HepG2 (cell line): ENCODE results near the gene DBNDD1. TPM values are rescaled to one million over a fixed set of nuclear protein-coding genes. Genes with fewer than 3 reads are reported as not detected.
A peak's percentile ranks its signal among the peaks of the same experiment; 100 is the strongest.

Source experiments
- CBFB ChIP-seq: sonication (generic); formaldehyde crosslinking; IDR thresholded peaks from 2 replicates; pipeline ENCODE4 v1.4.0; 2020; ENCODE audit warnings: missing genetic modification reagents
- CENPX ChIP-seq: sonication (generic); formaldehyde crosslinking; IDR thresholded peaks from 2 replicates; pipeline ENCODE4 v1.9.0; 2021; ENCODE audit warnings: mild to moderate bottlenecking, missing genetic modification reagents, moderate library complexity
- KLF9 ChIP-seq: IDR thresholded peaks from 2 replicates; pipeline ENCODE4 v1.6.1; 2016; ENCODE audit warnings: low read depth
- MEIS2 ChIP-seq: sonication (generic); formaldehyde crosslinking; IDR thresholded peaks from 2 replicates; pipeline ENCODE4 v1.9.0; 2021; ENCODE audit warnings: mild to moderate bottlenecking, missing genetic modification reagents
- MZF1 ChIP-seq: sonication (generic); formaldehyde crosslinking; IDR thresholded peaks from 2 replicates; pipeline ENCODE4 v1.8.1; 2023; ENCODE audit warnings: mild to moderate bottlenecking, missing genetic modification reagents, borderline replicate concordance
- POLR2AphosphoS5 ChIP-seq: IDR thresholded peaks from 2 replicates; pipeline ENCODE4 v1.6.1; 2012; ENCODE audit warnings: low read depth, low read length
- POLR2G ChIP-seq: fragments of 200-400 bp; formaldehyde crosslinking; IDR thresholded peaks from 2 replicates; pipeline ENCODE4 v1.6.1; 2018; ENCODE audit warnings: mild to moderate bottlenecking, low read depth, low read length, moderate library complexity
- SAP130 ChIP-seq: IDR thresholded peaks from 2 replicates; pipeline ENCODE4 v1.6.1; 2016; ENCODE audit warnings: low read depth
- SMC3 ChIP-seq: IDR thresholded peaks from 2 replicates; pipeline ENCODE4 v1.6.1; 2011; ENCODE audit warnings: low read length, improper control_type of control experiment
- ZBTB7B ChIP-seq: sonication (generic); formaldehyde crosslinking; IDR thresholded peaks from 2 replicates; pipeline ENCODE4 v1.4.0; 2020; ENCODE audit warnings: missing genetic modification reagents
- ZFP37 ChIP-seq: sonication (generic); formaldehyde crosslinking; IDR thresholded peaks from 2 replicates; pipeline ENCODE4 v1.4.0; 2020; ENCODE audit warnings: missing genetic modification reagents, borderline replicate concordance
- ZFP62 ChIP-seq: sonication (generic); formaldehyde crosslinking; IDR thresholded peaks from 2 replicates; pipeline ENCODE4 v1.4.0; 2020; ENCODE audit warnings: missing genetic modification reagents
- ZNF17 ChIP-seq: sonication (generic); formaldehyde crosslinking; IDR thresholded peaks from 2 replicates; pipeline ENCODE4 v1.5.0; 2020; ENCODE audit warnings: mild to moderate bottlenecking, missing genetic modification reagents
- ZNF558 ChIP-seq: sonication (generic); formaldehyde crosslinking; IDR thresholded peaks from 2 replicates; pipeline ENCODE4 v1.9.0; 2022; ENCODE audit warnings: mild to moderate bottlenecking, missing genetic modification reagents, borderline replicate concordance
- ZNF562 ChIP-seq: sonication (generic); formaldehyde crosslinking; IDR thresholded peaks from 2 replicates; pipeline ENCODE4 v1.8.0; 2022; ENCODE audit warnings: missing genetic modification reagents, borderline replicate concordance
- ZNF773 ChIP-seq: sonication (generic); formaldehyde crosslinking; IDR thresholded peaks from 2 replicates; pipeline ENCODE4 v1.4.0; 2020; ENCODE audit warnings: missing genetic modification reagents, borderline replicate concordance
- ZNF790 ChIP-seq: sonication (generic); formaldehyde crosslinking; IDR thresholded peaks from 2 replicates; pipeline ENCODE4 v1.8.0; 2022; ENCODE audit warnings: missing genetic modification reagents, mild to moderate bottlenecking, borderline replicate concordance
- polyA plus RNA-seq, 8 experiments: library from polyadenylated mRNA; depleted of rRNA in 3 of 8; stranded (reverse) in 7 of 8; unstranded in 1 of 8; fragments of >200 nt; fragmentation: Illumina TruSeq in 4 of 8; extraction: Trizol in 4 of 8; gene quantifications; 2 replicates each; pipeline versions ENCODE4 v1.2.1 to v1.2.3, GENCODE V29; 2011 to 2016; ENCODE audit warnings: low read depth in 4 of 8, missing spikeins in 1 of 8, mixed read lengths in 1 of 8; ENCODE audit not compliant: insufficient read depth in 1 of 8
- total RNA-seq, 5 experiments: library from RNA; depleted of rRNA; stranded (reverse); fragments of >200 nt; fragmentation: Illumina TruSeq; extraction: Trizol; gene quantifications; 2 replicates each; pipeline ENCODE4 v1.2.3, GENCODE V29; 2016; ENCODE audit warnings: low read depth in 1 of 5
- TF ChIP-seq, protein P1 (sequence below): sonication (generic); formaldehyde crosslinking; IDR thresholded peaks from 2 replicates; pipeline ENCODE4 v1.8.0; 2022; ENCODE audit warnings: low read depth, missing genetic modification reagents
- TF ChIP-seq, protein P2 (sequence below): sonication (generic); formaldehyde crosslinking; IDR thresholded peaks from 2 replicates; pipeline ENCODE4 v1.8.1; 2023; ENCODE audit warnings: mild to moderate bottlenecking, moderate library complexity, missing genetic modification reagents
- TF ChIP-seq, protein P3 (sequence below): sonication (generic); formaldehyde crosslinking; IDR thresholded peaks from 2 replicates; pipeline ENCODE4 v1.5.1; 2020; ENCODE audit warnings: mild to moderate bottlenecking, moderate library complexity, missing genetic modification reagents
- TF ChIP-seq, protein P4 (sequence below): sonication (generic); formaldehyde crosslinking; IDR thresholded peaks from 2 replicates; pipeline ENCODE4 v1.4.0; 2020; ENCODE audit warnings: missing genetic modification reagents
- TF ChIP-seq, protein P5 (sequence below): conservative IDR thresholded peaks from 2 replicates; pipeline ENCODE4 v1.6.1; 2018; ENCODE audit warnings: missing genetic modification reagents

DBNDD1 gene
- total and polyA plus RNA-seq, 2 of the 13 experiments (the other 11 are each of a cell fraction or from before 2014, with no cell fraction given) = 17.0 to 40.4 TPM

DNA sequence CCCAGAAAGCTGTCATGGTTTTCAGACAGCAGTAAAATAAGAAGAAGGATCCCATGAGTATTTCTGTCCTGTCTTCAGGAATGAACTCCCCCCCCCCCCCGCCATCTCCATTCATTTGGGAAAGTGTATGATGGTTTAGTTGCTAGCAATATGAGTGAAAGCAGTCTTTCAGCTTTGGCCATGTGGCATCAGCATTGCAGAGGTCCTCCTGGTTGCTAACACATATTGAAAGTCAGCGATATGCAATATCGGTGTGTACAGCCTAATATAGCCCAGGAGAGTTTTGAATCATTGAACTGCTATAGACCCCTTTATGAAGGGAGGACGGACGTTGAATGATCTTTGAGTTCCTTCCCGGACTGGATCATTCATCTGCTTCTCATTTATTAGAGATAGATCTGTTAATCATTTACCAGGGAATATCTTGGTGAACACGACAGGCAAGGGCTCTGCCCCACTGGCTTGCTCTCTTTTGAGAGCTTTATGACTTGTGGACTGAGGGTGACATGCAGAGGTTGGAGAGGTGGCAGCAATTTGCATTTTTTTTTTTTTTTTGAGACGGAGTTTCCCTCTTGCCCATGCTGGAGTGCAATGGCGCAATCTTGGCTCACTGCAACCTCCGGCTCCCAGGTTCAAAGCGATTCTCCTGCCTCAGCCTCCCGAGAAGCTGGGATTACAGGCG lies 45.5 kb downstream of the DBNDD1 start (continued):
- TF ChIP-seq, protein P1, sequence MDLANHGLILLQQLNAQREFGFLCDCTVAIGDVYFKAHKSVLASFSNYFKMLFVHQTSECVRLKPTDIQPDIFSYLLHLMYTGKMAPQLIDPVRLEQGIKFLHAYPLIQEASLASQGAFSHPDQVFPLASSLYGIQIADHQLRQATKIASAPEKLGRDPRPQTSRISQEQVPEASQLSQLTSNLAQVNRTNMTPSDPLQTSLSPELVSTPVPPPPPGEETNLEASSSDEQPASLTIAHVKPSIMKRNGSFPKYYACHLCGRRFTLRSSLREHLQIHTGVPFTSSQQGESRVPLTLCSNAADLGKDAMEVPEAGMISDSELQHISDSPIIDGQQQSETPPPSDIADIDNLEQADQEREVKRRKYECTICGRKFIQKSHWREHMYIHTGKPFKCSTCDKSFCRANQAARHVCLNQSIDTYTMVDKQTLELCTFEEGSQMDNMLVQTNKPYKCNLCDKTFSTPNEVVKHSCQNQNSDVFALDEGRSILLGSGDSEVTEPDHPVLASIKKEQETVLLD = no peak
- TF ChIP-seq CBFB (no peak), POLR2AphosphoS5 (peak; percentile 35; the same call in 1 of the 2 replicates), ZBTB7B (CRISPR knock-in tag) (0 out of 2 replicates have a peak, but pooled peaks have one; percentile 18), ZNF17 (no peak), SAP130 (peak; percentile 53), ZFP62 (CRISPR knock-in tag) (no peak), ZNF790 (CRISPR knock-in tag) (no peak), POLR2G (peak; percentile 27; the same call in 1 of the 2 replicates), MZF1 (CRISPR knock-in tag) (no peak), ZFP37 (no peak), SMC3 (no peak), CENPX (CRISPR knock-in tag) (no peak), ZNF558 (no peak), ZNF773 (CRISPR knock-in tag) (no peak), ZNF562 (no peak), KLF9 (CRISPR knock-in tag) (no peak), MEIS2 (no peak)
- TF ChIP-seq, protein P2, sequence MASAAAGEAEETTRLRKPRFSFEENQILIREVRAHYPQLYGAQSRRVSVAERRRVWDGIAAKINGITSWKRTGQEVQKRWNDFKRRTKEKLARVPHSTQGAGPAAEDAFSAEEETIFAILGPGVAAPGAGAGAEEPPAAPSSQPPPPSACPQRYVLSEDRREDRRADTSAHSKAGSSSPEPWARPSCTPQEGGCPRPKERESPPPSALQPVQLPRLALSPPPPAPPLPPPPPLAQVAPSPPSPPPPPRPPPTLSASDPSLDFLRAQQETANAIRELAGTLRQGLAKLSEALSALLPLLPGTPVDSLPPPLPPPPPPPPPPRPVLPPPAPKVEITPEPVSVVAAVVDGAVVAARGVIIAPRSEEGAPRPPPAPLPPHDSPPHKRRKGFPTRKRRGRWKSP (CRISPR knock-in tag) = peak; percentile 67; the same call in 1 of the 2 replicates
- TF ChIP-seq, protein P3, sequence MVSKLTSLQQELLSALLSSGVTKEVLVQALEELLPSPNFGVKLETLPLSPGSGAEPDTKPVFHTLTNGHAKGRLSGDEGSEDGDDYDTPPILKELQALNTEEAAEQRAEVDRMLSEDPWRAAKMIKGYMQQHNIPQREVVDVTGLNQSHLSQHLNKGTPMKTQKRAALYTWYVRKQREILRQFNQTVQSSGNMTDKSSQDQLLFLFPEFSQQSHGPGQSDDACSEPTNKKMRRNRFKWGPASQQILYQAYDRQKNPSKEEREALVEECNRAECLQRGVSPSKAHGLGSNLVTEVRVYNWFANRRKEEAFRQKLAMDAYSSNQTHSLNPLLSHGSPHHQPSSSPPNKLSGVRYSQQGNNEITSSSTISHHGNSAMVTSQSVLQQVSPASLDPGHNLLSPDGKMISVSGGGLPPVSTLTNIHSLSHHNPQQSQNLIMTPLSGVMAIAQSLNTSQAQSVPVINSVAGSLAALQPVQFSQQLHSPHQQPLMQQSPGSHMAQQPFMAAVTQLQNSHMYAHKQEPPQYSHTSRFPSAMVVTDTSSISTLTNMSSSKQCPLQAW (CRISPR knock-in tag) = peak; percentile 81
- TF ChIP-seq, protein P4, sequence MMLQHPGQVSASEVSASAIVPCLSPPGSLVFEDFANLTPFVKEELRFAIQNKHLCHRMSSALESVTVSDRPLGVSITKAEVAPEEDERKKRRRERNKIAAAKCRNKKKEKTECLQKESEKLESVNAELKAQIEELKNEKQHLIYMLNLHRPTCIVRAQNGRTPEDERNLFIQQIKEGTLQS (CRISPR knock-in tag) = no peak
- TF ChIP-seq, protein P5, sequence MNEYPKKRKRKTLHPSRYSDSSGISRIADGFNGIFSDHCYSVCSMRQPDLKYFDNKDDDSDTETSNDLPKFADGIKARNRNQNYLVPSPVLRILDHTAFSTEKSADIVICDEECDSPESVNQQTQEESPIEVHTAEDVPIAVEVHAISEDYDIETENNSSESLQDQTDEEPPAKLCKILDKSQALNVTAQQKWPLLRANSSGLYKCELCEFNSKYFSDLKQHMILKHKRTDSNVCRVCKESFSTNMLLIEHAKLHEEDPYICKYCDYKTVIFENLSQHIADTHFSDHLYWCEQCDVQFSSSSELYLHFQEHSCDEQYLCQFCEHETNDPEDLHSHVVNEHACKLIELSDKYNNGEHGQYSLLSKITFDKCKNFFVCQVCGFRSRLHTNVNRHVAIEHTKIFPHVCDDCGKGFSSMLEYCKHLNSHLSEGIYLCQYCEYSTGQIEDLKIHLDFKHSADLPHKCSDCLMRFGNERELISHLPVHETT (CRISPR knock-in tag) = no peak
